GM19467 (cell line): ENCODE results near the gene LIFR.

ENCODE experiments used
- ATAC-seq: cut with Tn5 transposase; IDR thresholded peaks from one replicate; pipeline ENCODE4 v1.9.1; 2021; ENCODE audit warnings: mild to moderate bottlenecking, moderate library complexity; ENCODE audit not compliant: unreplicated experiment

The LIFR gene

DNA sequence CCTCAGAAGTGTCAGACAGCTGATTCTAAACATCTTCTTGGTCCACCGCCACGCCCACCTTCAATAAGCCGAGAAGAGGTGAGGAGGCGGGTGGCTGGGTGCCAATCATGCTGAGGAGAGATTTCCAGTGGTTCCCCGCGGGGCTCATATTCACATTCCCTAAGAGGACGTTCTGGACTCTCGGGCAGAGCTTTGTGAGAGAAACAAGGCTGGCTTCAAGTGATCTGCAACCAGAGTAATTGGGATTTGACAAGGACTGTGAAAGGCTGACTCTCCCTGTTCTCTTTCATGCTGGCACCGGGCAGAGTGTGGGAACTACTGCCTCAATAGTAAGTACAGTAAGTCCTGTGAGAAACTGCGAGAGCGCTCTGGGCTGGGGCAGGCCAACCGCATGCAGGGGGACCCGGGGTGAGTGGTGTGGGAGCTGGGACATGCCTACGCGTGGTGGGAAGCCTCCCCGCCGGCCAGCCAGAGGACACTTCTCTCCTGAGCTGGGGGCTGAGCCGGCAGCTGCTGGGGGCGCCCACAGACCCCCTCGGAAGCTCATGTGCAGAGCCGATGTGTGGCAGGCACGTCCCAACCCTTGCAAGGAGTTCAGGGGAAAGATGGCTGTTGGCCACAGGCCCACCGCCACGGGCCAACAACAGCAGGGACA lies 110.9 kb downstream of the LIFR start:
- ATAC-seq = no peak

GRCh38 chr5:38443390-38443789 lies 113.1 kb downstream of the LIFR start:
- no peak for ATAC-seq

- no peak for ATAC-seq
Observed at GRCh38 chr5:38442247-38442573, 114.2 kb downstream of the LIFR start.

GRCh38 chr5:38441453-38442246 lies 114.8 kb downstream of the LIFR start:
- ATAC-seq = peak; percentile 98

DNA sequence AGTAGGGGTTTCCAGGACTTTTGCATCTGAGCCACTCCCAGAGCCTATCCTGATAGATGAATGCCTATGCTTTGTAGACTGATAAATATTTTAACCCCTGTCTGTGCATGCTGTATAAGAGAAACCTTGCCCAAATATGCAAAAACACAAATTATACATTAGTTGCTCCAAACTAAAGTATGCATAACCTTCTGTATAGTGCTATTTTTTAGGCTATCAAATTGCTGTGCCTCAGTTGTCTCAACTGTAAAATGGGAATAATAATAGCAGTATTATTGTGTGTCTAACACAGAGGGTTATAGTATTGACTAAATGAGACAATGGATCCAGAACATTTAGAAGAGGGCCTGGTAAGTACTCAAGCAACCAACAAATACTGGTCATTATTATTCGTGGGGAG lies 117.7 kb downstream of the LIFR start:
- no peak for ATAC-seq

DNA sequence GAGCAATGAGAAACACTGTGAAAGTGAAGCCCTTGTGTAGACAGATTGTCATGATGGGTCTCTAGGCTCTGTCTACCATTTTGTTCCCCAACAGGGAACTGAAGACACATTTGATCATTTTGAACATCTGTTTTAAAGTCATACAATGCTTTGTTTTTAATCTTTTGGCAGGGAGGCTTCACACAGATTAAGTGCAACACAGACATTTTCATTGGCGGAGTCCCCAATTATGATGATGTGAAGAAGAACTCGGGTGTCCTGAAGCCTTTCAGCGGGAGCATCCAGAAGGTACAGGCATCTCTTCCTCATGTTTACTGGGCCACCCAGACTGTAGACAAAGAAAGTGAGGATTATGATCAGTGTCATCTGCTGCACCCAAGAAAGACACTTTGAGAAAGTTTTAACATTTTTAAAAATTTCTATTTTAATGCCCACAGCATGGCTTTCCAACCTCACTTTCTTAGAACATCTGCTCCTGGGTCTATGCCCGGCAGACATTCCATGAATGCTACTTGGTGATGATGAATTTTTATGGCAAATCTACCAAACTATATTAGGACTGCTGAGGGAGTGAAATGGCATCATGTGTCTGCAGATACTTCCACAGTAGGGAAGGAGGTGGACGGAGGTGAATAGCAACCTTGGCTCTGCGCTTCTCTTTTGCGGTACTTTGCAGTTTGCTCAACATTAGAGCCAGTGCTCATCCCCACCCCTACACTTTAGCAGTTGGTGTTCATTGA lies 121.3 kb downstream of the LIFR start:
- no peak for ATAC-seq

DNA sequence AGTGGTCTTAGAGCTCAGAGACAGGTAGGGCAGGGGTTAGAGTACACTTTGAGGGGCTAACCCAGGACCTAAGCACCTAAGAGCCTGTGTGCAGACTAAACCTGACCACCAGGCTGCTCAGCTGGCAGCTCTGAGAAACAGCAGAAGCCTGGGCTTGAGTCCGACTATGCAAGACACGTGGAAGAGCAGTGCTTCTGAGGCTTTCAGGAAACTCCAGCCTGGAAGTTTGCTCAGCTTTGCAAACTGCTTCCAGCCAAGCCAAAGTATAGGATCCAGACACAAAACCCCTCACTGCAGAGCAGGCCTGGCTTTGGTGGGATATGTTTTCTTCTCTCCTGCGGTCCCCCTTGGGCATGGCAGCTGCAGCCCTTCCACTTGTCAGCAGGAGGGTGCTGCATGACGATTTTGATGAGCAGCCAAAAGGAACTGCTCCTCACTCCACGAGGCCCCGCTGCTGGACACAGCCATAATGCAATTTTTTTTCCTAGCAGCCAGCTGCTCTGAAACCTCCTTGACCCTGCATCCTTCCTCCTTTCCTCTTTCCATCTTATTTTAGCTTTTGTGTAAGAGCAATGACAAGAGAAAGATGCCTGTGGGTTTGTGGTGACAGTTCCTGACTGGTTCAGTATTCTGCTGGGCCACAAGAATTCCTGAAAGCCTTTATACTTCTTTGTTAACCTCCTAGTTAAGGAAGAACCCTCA lies 123.1 kb downstream of the LIFR start:
- no peak for ATAC-seq

- no peak for ATAC-seq
Observed at GRCh38 chr5:38431242-38431853, 125.1 kb downstream of the LIFR start.

DNA sequence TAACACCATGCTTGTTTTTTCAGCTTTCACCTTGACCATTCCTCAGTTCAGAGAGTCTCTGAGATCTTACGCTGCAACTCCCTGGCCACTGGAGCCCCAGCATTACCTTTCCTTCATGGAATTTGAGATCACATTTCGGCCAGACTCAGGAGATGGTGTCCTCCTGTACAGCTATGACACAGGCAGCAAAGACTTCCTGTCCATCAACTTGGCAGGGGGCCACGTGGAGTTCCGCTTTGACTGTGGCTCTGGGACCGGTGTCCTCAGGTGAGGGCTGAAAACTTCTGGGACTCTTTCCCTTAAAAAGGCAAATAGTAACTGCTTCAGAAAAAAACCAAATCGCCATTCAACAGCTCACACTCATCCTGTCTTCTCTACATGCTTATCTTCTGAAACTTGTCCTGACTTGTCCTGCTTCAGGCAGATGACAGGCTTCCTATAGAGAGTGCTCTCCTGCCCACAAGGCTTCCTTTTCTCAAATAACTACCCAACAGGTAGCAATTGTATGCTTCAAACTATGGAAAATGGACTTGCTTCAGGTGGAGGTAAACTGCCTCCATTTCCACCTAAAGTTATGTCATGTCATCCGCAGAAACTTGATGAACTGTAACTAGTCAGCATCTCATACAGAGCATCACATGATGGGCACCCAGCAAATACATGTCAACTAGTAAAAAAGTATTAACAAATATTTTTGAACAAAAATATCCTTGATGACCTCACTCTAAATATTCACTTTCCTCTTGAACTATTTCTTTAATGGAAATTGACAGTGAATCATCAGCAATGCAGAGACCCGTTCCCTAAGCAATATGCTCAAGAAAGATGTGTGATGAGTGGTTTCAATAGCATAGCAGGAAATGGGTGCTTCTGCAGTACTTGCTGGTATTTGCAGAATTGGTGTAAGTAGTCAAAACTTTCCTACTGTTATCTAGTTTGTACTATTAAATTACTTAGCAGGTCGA lies 129.2 kb downstream of the LIFR start:
- no peak for ATAC-seq

DNA sequence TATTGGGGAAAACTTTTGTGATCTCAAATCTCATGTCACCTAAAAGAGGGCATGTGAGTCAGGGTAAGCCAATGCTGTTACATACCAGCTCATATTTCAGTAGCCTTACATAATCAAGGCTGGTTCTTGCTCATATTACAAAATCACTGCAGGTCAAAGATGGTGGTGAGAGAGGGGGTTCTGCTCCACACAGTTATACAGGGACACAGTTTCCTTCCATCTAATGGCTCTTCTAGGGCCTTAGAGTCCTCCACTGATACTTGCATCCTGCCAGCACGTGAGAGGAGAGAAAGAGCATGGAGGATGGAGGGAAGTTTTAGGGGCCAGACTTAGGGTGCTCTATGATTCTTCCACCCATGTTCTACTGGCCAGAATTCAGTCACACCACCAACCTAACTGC lies 130.0 kb downstream of the LIFR start:
- ATAC-seq = no peak
